Measurements from ENCODE around the gene HBG2.

Gene HBG2

DNA sequence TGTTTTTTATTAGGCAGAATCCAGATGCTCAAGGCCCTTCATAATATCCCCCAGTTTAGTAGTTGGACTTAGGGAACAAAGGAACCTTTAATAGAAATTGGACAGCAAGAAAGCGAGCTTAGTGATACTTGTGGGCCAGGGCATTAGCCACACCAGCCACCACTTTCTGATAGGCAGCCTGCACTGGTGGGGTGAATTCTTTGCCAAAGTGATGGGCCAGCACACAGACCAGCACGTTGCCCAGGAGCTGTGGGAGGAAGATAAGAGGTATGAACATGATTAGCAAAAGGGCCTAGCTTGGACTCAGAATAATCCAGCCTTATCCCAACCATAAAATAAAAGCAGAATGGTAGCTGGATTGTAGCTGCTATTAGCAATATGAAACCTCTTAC is 29.1 kb downstream of the HBG2 start:
- no peaks in the 10 kb centered on the region for H3K4me1 Mint-ChIP-seq (ENCODE audit: low read depth)
- DNase-seq (ENCODE audit: low spot score) = no peak
- no peaks in the 10 kb centered on the region for H3K27me3 Mint-ChIP-seq (ENCODE audit: low read depth)
- H3K27ac Mint-ChIP-seq = no peak overlapping the region
- H3K36me3 Mint-ChIP-seq (ENCODE audit: low read depth) = no peaks in the 10 kb centered on the region
- H3K4me3 Mint-ChIP-seq = no peak overlapping the region
- no peaks in the 10 kb centered on the region for H3K9me3 Mint-ChIP-seq

DNA sequence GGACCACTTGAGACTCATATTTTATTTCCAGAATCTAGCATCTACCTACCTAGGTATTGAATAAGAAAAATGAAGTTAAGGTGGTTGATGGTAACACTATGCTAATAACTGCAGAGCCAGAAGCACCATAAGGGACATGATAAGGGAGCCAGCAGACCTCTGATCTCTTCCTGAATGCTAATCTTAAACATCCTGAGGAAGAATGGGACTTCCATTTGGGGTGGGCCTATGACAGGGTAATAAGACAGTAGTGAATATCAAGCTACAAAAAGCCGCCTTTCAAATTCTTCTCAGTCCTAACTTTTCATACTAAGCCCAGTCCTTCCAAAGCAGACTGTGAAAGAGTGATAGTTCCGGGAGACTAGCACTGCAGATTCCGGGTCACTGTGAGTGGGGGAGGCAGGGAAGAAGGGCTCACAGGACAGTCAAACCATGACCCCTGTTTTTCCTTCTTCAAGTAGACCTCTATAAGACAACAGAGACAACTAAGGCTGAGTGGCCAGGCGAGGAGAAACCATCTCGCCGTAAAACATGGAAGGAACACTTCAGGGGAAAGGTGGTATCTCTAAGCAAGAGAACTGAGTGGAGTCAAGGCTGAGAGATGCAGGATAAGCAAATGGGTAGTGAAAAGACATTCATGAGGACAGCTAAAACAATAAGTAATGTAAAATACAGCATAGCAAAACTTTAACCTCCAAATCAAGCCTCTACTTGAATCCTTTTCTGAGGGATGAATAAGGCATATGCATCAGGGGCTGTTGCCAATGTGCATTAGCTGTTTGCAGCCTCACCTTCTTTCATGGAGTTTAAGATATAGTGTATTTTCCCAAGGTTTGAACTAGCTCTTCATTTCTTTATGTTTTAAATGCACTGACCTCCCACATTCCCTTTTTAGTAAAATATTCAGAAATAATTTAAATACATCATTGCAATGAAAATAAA is 29.8 kb downstream of the HBG2 start:
- no peaks in the 10 kb centered on the region for H3K9me3 Mint-ChIP-seq
- H3K27me3 Mint-ChIP-seq (ENCODE audit: low read depth) = no peaks in the 10 kb centered on the region
- H3K4me1 Mint-ChIP-seq (ENCODE audit: low read depth) = no peaks in the 10 kb centered on the region
- no peak for DNase-seq (ENCODE audit: low spot score)
- no peak overlapping the region for H3K27ac Mint-ChIP-seq
- H3K4me3 Mint-ChIP-seq = no peak overlapping the region
- no peaks in the 10 kb centered on the region for H3K36me3 Mint-ChIP-seq (ENCODE audit: low read depth)

DNA sequence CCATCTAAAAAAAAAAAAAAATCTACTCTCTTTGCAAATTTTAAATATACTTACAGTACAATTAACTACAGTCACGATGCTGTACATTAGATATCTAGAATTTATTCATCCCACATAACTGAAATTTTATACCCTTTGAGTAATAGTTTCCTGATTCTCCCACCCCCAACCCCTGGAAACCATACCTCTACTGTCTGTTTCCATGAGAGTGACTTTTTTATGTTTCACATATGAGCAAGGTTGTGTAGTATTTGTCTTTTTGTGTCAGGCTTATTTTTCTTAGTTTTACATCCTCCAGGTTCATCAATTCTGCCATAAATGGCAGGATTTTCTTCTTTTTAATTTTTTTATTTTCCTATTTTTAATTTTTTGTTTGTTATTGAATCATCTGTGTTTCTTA is 30.9 kb downstream of the HBG2 start:
- Mint-ChIP-seq H3K27ac (no peak overlapping the region), H3K4me3 (no peak overlapping the region), H3K36me3 (ENCODE audit: low read depth) (no peaks in the 10 kb centered on the region), H3K27me3 (ENCODE audit: low read depth) (no peaks in the 10 kb centered on the region), H3K9me3 (no peaks in the 10 kb centered on the region), H3K4me1 (ENCODE audit: low read depth) (no peaks in the 10 kb centered on the region)
- DNase-seq (ENCODE audit: low spot score) = no peak

DNA sequence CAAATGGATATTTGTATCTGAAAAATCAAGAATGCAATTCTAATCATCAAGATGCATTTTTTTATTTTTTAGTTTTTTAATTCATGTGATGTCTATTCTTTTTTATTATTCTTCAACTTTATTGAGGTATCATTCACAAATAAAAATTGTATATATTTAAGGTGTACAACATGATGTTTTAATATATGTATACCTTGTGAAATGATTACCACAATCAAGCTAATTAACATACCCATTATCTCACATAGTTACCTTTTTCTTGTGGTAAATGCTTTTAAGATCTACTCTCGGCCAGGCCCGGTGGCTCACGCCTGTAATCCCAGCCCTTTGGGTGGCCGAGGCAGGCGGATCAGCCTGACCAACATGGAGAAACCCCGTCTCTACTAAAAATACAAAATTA is 31.4 kb downstream of the HBG2 start:
- Mint-ChIP-seq H3K27ac (no peak overlapping the region), H3K27me3 (ENCODE audit: low read depth) (no peaks in the 10 kb centered on the region), H3K4me3 (no peak overlapping the region), H3K9me3 (no peaks in the 10 kb centered on the region), H3K4me1 (ENCODE audit: low read depth) (no peaks in the 10 kb centered on the region), H3K36me3 (ENCODE audit: low read depth) (no peaks in the 10 kb centered on the region)
- DNase-seq (ENCODE audit: low spot score) = no peak

DNA sequence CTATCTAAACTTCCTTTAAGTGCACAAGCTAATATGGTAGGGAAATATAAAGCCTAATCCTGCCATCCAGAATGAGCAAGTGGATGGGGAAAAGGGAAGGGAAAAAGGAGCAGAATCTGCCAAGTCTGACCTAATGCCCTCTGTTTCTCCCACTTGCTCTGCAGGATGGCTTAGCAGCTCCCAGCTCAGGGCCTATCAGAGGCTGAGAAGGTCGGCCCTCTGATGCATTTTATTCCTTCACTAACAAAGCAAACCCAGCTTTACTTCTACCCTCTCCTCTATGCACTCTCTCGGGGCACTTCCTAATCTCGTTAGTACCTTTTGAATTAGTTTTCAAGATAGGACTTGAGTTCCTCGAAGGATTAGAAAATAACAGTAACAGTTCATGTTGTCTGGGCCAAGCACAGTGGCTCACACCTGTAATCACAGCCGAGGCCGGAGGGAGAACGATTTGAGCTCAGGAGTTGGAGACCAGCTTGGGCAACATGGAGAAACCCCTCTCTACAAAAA is 44.1 kb downstream of the HBG2 start:
- H3K27me3 Mint-ChIP-seq (ENCODE audit: low read depth) = no peaks in the 10 kb centered on the region
- no peak overlapping the region for H3K27ac Mint-ChIP-seq
- H3K4me1 Mint-ChIP-seq (ENCODE audit: low read depth) = no peaks in the 10 kb centered on the region
- DNase-seq (ENCODE audit: low spot score) = no peak
- H3K9me3 Mint-ChIP-seq = no peaks in the 10 kb centered on the region
- H3K4me3 Mint-ChIP-seq = no peak overlapping the region
- H3K36me3 Mint-ChIP-seq (ENCODE audit: low read depth) = no peaks in the 10 kb centered on the region

DNA sequence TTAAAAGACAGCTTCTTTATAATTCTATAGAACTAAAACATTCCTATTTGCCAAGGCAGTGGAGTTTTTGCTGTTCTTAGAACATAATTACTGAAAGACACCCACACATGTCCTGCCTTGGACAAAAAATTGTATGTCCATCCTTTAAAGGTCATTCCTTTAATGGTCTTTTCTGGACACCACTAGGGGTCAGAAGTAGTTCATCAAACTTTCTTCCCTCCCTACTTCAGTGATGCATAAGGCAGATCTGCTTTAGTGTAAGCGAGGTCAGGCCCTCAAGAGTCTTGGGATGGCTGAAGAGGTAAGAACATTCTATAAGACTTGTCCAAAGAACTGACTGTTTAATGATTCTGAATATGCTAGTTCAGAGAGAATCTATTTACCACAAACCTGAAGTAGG is 49.8 kb downstream of the HBG2 start:
- Mint-ChIP-seq H3K9me3 (no peaks in the 10 kb centered on the region), H3K36me3 (ENCODE audit: low read depth) (no peaks in the 10 kb centered on the region), H3K27me3 (ENCODE audit: low read depth) (no peaks in the 10 kb centered on the region), H3K27ac (no peak overlapping the region), H3K4me1 (ENCODE audit: low read depth) (no peaks in the 10 kb centered on the region), H3K4me3 (no peak overlapping the region)
- DNase-seq (ENCODE audit: low spot score) = no peak

DNA sequence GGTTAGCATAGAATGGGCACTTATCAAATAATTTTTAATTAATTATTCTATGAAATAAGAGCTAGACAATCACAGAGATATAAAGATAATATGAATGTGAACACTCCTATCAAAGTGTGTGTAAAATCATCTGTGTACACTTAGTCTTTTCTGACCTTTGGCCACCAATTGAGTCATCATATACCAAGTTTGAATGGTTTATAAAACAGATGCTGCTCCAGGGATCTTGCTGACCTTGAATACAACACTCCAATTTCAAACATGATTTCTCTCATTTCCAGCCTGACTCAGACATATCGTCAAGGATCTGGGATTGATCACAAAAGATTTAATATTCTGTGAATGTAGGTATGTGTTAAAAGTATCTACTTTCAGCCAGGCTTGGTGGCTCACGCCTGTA is 51.2 kb downstream of the HBG2 start:
- Mint-ChIP-seq H3K4me3 (no peak overlapping the region), H3K27me3 (ENCODE audit: low read depth) (no peaks in the 10 kb centered on the region), H3K27ac (no peak overlapping the region), H3K36me3 (ENCODE audit: low read depth) (no peaks in the 10 kb centered on the region), H3K9me3 (no peaks in the 10 kb centered on the region), H3K4me1 (ENCODE audit: low read depth) (no peaks in the 10 kb centered on the region)
- DNase-seq (ENCODE audit: low spot score) = no peak
